ENCODE results near the gene FRMPD4. TPM values are rescaled to one million over a fixed set of nuclear protein-coding genes. Genes with fewer than 3 reads are reported as not detected.

Gene FRMPD4
- total RNA-seq, 1 experiment from 2014 or later = 1.4 TPM

DNA sequence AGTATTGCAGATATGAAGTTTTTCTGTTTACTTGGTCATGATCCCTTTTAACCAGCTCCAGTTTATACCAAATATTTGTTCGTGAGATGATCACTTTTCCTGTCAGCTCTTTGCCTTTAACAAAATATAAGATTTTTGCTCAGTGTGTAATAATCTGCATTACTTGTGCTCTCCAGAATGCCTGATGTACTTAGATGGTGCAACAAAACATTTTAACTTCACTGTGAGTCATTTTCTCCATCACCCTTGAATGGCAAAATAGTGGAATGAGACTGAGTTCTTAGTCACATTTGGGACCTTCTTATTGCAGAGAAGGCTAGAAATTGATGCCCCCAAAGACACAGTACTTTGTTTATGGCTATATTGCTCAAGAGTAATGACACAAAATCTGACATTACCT, 252.0 kb downstream of the FRMPD4 start (continued):
- TF ChIP-seq CTCF (IDR thresholded peaks at IDR 0.05) = no peak
- TF ChIP-seq, protein P1, sequence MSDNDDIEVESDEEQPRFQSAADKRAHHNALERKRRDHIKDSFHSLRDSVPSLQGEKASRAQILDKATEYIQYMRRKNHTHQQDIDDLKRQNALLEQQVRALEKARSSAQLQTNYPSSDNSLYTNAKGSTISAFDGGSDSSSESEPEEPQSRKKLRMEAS (CRISPR knock-in tag; IDR thresholded peaks at IDR 0.05) = no peak
- no peak for TF ChIP-seq MYBL2 (CRISPR knock-in tag; IDR thresholded peaks at IDR 0.05)

GRCh38 chrX:12396584-12396983, 258.3 kb downstream of the FRMPD4 start:
- TF ChIP-seq, protein P2, sequence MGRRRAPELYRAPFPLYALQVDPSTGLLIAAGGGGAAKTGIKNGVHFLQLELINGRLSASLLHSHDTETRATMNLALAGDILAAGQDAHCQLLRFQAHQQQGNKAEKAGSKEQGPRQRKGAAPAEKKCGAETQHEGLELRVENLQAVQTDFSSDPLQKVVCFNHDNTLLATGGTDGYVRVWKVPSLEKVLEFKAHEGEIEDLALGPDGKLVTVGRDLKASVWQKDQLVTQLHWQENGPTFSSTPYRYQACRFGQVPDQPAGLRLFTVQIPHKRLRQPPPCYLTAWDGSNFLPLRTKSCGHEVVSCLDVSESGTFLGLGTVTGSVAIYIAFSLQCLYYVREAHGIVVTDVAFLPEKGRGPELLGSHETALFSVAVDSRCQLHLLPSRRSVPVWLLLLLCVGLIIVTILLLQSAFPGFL (CRISPR knock-in tag; IDR thresholded peaks at IDR 0.05; ENCODE audit: borderline replicate concordance) = no peak
- TF ChIP-seq NR1H2 (CRISPR knock-in tag; IDR thresholded peaks at IDR 0.05) (no peak), TEAD4 (CRISPR knock-in tag; IDR thresholded peaks at IDR 0.05) (no peak), RORB (CRISPR knock-in tag; IDR thresholded peaks at IDR 0.05) (no peak), ELF4 (CRISPR knock-in tag; IDR thresholded peaks at IDR 0.05; ENCODE audit: low read depth) (no peak), NR3C1 (CRISPR knock-in tag; conservative IDR thresholded peaks at IDR 0.05; ENCODE audit: low read depth) (no peak), IRF2 (CRISPR knock-in tag; IDR thresholded peaks at IDR 0.05; ENCODE audit: borderline replicate concordance, low read depth) (no peak), FOXJ3 (CRISPR knock-in tag; IDR thresholded peaks at IDR 0.05; ENCODE audit: borderline replicate concordance) (no peak), ZNF396 (CRISPR knock-in tag; IDR thresholded peaks at IDR 0.05; ENCODE audit: borderline replicate concordance) (no peak), ETV6 (CRISPR knock-in tag; IDR thresholded peaks at IDR 0.05) (no peak), JUN (CRISPR knock-in tag; IDR thresholded peaks at IDR 0.05) (no peak)
- TF ChIP-seq, protein P3, sequence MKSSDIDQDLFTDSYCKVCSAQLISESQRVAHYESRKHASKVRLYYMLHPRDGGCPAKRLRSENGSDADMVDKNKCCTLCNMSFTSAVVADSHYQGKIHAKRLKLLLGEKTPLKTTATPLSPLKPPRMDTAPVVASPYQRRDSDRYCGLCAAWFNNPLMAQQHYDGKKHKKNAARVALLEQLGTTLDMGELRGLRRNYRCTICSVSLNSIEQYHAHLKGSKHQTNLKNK (CRISPR knock-in tag; IDR thresholded peaks at IDR 0.05) = no peak
- TF ChIP-seq, protein P4, sequence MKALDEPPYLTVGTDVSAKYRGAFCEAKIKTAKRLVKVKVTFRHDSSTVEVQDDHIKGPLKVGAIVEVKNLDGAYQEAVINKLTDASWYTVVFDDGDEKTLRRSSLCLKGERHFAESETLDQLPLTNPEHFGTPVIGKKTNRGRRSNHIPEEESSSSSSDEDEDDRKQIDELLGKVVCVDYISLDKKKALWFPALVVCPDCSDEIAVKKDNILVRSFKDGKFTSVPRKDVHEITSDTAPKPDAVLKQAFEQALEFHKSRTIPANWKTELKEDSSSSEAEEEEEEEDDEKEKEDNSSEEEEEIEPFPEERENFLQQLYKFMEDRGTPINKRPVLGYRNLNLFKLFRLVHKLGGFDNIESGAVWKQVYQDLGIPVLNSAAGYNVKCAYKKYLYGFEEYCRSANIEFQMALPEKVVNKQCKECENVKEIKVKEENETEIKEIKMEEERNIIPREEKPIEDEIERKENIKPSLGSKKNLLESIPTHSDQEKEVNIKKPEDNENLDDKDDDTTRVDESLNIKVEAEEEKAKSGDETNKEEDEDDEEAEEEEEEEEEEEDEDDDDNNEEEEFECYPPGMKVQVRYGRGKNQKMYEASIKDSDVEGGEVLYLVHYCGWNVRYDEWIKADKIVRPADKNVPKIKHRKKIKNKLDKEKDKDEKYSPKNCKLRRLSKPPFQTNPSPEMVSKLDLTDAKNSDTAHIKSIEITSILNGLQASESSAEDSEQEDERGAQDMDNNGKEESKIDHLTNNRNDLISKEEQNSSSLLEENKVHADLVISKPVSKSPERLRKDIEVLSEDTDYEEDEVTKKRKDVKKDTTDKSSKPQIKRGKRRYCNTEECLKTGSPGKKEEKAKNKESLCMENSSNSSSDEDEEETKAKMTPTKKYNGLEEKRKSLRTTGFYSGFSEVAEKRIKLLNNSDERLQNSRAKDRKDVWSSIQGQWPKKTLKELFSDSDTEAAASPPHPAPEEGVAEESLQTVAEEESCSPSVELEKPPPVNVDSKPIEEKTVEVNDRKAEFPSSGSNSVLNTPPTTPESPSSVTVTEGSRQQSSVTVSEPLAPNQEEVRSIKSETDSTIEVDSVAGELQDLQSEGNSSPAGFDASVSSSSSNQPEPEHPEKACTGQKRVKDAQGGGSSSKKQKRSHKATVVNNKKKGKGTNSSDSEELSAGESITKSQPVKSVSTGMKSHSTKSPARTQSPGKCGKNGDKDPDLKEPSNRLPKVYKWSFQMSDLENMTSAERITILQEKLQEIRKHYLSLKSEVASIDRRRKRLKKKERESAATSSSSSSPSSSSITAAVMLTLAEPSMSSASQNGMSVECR (CRISPR knock-in tag; IDR thresholded peaks at IDR 0.05; ENCODE audit: borderline replicate concordance) = no peak
- ChIA-PET POLR2A (no interaction called here), CTCF (no interaction called here)
- H3K36me3 Mint-ChIP-seq = no peaks in the 10 kb centered on the region
- no peak for ATAC-seq
- H3K9me3 Mint-ChIP-seq = no peaks in the 10 kb centered on the region
- H3K27me3 Mint-ChIP-seq (ENCODE audit: low read depth) = no peaks in the 10 kb centered on the region
- H3K27ac Mint-ChIP-seq = no peak overlapping the region
- peaks cover 3% of the 10 kb centered on the region; the same call in 1 of the 2 replicates for H3K4me1 Mint-ChIP-seq
- no peak for DNase-seq (ENCODE audit: low spot score)
- no peak overlapping the region for H3K4me3 Mint-ChIP-seq

- POLR2A ChIA-PET = no interaction called here
- Mint-ChIP-seq H3K27me3 (ENCODE audit: low read depth) (no peaks in the 10 kb centered on the region), H3K4me3 (no peak overlapping the region), H3K36me3 (no peaks in the 10 kb centered on the region), H3K9me3 (0 out of 2 replicates have a peak, but pooled peaks cover 4% of the 10 kb centered on the region), H3K27ac (no peak overlapping the region), H3K4me1 (peaks cover 3% of the 10 kb centered on the region; the same call in 1 of the 2 replicates)
- no peak for ATAC-seq
- DNase-seq (ENCODE audit: low spot score) = no peak
- CTCF ChIA-PET = no interaction called here
- no peak for TF ChIP-seq ZNF425 (CRISPR knock-in tag; conservative IDR thresholded peaks at IDR 0.05)
- no peak for TF ChIP-seq CBFB (CRISPR knock-in tag; IDR thresholded peaks at IDR 0.05; ENCODE audit: low read depth)
- TF ChIP-seq, protein P5, sequence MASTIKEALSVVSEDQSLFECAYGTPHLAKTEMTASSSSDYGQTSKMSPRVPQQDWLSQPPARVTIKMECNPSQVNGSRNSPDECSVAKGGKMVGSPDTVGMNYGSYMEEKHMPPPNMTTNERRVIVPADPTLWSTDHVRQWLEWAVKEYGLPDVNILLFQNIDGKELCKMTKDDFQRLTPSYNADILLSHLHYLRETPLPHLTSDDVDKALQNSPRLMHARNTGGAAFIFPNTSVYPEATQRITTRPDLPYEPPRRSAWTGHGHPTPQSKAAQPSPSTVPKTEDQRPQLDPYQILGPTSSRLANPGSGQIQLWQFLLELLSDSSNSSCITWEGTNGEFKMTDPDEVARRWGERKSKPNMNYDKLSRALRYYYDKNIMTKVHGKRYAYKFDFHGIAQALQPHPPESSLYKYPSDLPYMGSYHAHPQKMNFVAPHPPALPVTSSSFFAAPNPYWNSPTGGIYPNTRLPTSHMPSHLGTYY (CRISPR knock-in tag; IDR thresholded peaks at IDR 0.05) = no peak
- no peak for TF ChIP-seq GABPB1 (CRISPR knock-in tag; IDR thresholded peaks at IDR 0.05)
- TF ChIP-seq CREM (CRISPR knock-in tag; IDR thresholded peaks at IDR 0.05) = no peak
- no peak for TF ChIP-seq RELA (CRISPR knock-in tag; IDR thresholded peaks at IDR 0.05; ENCODE audit: borderline replicate concordance)
Measured at GRCh38 chrX:12400218-12400617, 261.9 kb downstream of the FRMPD4 start.

Data from WTC11 (cell line).